ENCODE data around the gene FRS3.

FRS3 gene

GRCh38 chr6:41784581-41785171, 5.0 kb upstream of the FRS3 start:
- no peak for FAIRE-seq
- DNase-seq (ENCODE audit: insufficient read length, low spot score), result no peak
- TF ChIP-seq PAX5 (IDR thresholded peaks at IDR 0.05; ENCODE audit: insufficient read depth, low read length, severe bottlenecking) (no peak), TAF1 (IDR thresholded peaks at IDR 0.05; ENCODE audit: low read depth, low read length) (no peak), POLR2AphosphoS5 (IDR thresholded peaks at IDR 0.05; ENCODE audit: low read depth, low read length) (no peak), POU2F2 (IDR thresholded peaks at IDR 0.05; ENCODE audit: low read depth, low read length) (no peak), SPI1 (IDR thresholded peaks at IDR 0.05; ENCODE audit: low read depth, low read length) (peak; percentile 72), POLR2A (IDR thresholded peaks at IDR 0.05; ENCODE audit: low read depth, low read length) (no peak)

DNA sequence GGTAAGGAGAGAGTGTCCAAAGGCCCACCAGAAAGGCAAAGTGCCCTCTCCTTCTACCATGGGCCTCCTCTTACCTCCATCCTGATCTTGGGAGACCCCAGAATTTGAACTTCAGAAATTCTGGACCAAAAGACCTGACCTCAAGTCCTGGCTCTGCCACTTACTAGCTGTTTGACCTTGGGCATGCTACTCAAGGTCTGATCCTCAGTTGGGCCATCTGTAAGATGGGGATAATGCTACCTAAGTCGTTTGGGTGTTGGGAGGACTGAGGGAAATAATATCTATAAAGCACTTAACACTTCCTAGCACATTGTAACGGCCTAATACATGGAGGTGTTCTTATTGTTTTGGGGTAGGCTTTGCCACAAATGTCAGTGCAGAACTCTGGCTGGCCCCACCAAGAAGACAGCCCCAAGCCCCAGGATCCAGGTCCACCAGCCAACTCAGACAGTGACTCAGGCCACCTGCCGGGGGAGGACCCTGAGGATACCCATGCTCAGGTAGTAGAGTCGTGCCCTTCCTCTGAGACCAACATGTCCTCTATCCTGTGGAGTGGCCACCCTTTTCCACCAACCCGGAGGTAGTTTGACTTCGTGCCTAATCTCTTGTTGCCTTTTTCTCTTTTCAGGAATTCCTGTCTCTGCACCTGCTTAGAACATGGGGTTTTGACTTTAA, 3.5 kb upstream of the FRS3 start:
- no peak for DNase-seq (ENCODE audit: insufficient read length, low spot score)
- TF ChIP-seq POU2F2 (IDR thresholded peaks at IDR 0.05; ENCODE audit: low read depth, low read length) (no peak), SPI1 (IDR thresholded peaks at IDR 0.05; ENCODE audit: low read depth, low read length) (no peak), TAF1 (IDR thresholded peaks at IDR 0.05; ENCODE audit: low read depth, low read length) (no peak), PAX5 (IDR thresholded peaks at IDR 0.05; ENCODE audit: insufficient read depth, low read length, severe bottlenecking) (no peak), POLR2A (IDR thresholded peaks at IDR 0.05; ENCODE audit: low read depth, low read length) (no peak), POLR2AphosphoS5 (IDR thresholded peaks at IDR 0.05; ENCODE audit: low read depth, low read length) (no peak)
- no peak for FAIRE-seq

DNA sequence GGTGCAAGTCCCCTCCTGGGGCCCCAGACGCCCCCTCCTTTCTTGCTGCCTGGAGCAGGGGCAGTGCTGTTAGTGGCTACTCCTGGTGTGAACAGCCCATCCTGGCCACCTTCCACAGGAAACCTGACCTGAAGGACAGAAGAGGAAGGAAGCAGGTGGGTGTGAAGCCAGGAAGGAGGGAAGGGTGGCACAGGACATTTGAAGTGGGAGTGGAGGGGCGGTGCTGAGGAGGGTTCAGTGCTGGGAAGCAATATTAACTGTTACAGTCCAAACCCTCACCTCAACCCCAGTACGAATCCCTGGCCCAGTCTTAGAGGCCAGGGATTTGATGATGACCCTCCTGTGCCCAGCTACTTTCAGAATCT, 1.6 kb upstream of the FRS3 start:
- DNase-seq (ENCODE audit: insufficient read length, low spot score) (no peak), FAIRE-seq (no peak)
- no peak for TF ChIP-seq TAF1 (IDR thresholded peaks at IDR 0.05; ENCODE audit: low read depth, low read length)
- TF ChIP-seq SPI1 (IDR thresholded peaks at IDR 0.05; ENCODE audit: low read depth, low read length), result no peak
- no peak for TF ChIP-seq POLR2AphosphoS5 (IDR thresholded peaks at IDR 0.05; ENCODE audit: low read depth, low read length)
- no peak for TF ChIP-seq POLR2A (IDR thresholded peaks at IDR 0.05; ENCODE audit: low read depth, low read length)
- no peak for TF ChIP-seq PAX5 (IDR thresholded peaks at IDR 0.05; ENCODE audit: insufficient read depth, low read length, severe bottlenecking)
- TF ChIP-seq POU2F2 (IDR thresholded peaks at IDR 0.05; ENCODE audit: low read depth, low read length), result no peak

DNA sequence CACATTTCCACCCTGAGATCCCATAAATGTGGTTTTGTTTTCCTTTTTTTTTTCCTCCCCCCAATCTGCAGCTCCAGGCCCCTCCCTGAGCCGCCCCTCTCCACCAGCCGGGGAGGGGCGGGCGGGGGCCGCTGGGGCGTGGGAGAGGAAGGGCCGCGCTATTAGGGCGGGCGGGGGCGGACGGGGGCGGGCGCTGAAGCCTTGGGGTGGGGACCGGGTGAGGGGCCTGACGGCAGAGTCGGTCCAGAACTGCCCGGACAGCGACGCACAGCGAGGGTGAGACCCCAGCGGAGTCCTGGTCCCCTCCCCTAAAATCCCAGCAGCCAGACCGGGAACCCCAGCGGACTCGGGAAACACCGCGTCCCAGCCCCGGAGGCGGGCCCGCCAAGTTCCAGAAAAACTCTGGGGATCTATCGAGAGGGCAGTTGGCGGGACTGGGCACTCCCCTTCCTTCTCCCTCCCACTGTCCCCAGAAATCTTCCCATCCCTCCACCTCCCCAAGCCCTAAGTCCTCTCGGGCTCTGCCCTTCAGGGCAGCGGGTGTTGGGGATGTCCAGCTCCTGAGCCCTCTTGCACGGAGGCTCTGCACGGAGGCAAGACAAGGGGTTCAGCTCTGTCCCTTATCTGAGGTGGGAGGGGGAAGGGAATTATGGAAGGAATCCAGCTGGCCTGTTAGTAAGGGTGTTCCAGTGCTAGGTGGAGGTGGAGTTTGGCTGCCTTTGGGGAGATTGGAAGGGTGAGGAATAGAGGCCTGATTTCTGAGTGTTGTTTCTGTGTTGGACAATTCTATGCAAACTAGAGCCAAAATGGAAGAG, 1.1 kb upstream of the FRS3 start, which contains the start of gene PRICKLE4:
TSS of gene PRICKLE4 (plus strand) at position 232 of the 815 bp plus-strand sequence. CDS start 2,692 bp downstream, outside the sequence.
- TF ChIP-seq POLR2A (IDR thresholded peaks at IDR 0.05; ENCODE audit: low read depth, low read length), result no peak
- no peak for TF ChIP-seq POU2F2 (IDR thresholded peaks at IDR 0.05; ENCODE audit: low read depth, low read length)
- no peak for TF ChIP-seq PAX5 (IDR thresholded peaks at IDR 0.05; ENCODE audit: insufficient read depth, low read length, severe bottlenecking)
- no peak for TF ChIP-seq POLR2AphosphoS5 (IDR thresholded peaks at IDR 0.05; ENCODE audit: low read depth, low read length)
- no peak for TF ChIP-seq SPI1 (IDR thresholded peaks at IDR 0.05; ENCODE audit: low read depth, low read length)
- no peak for TF ChIP-seq TAF1 (IDR thresholded peaks at IDR 0.05; ENCODE audit: low read depth, low read length)
- FAIRE-seq, result no peak
- no peak for DNase-seq (ENCODE audit: insufficient read length, low spot score)

DNA sequence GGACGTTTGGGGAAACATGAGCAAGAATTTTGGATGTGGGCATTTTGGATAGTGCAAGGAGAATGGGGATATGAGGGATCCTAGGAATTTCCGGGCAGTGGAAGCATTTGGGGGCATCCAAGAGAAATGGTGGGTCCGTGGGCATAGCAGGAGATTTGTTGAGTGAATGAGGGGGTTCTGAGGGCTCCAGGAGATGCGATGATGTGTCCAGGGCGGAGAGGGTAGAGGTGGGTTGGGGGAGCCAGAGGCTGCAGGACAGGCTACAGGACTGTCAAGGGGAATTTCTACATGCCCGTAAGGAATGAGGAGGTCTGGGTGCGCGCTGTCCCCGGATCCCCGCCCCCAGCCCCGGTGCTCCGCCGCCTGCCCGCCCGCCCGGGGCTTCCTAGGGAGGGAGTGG, 364 bp downstream of the FRS3 start:
- no peak for TF ChIP-seq PAX5 (IDR thresholded peaks at IDR 0.05; ENCODE audit: insufficient read depth, low read length, severe bottlenecking)
- TF ChIP-seq POLR2A (IDR thresholded peaks at IDR 0.05; ENCODE audit: low read depth, low read length), result no peak
- no peak for TF ChIP-seq POLR2AphosphoS5 (IDR thresholded peaks at IDR 0.05; ENCODE audit: low read depth, low read length)
- no peak for TF ChIP-seq POU2F2 (IDR thresholded peaks at IDR 0.05; ENCODE audit: low read depth, low read length)
- no peak for TF ChIP-seq TAF1 (IDR thresholded peaks at IDR 0.05; ENCODE audit: low read depth, low read length)
- TF ChIP-seq SPI1 (IDR thresholded peaks at IDR 0.05; ENCODE audit: low read depth, low read length), result no peak
- no peak for DNase-seq (ENCODE audit: insufficient read length, low spot score)
- no peak for FAIRE-seq

DNA sequence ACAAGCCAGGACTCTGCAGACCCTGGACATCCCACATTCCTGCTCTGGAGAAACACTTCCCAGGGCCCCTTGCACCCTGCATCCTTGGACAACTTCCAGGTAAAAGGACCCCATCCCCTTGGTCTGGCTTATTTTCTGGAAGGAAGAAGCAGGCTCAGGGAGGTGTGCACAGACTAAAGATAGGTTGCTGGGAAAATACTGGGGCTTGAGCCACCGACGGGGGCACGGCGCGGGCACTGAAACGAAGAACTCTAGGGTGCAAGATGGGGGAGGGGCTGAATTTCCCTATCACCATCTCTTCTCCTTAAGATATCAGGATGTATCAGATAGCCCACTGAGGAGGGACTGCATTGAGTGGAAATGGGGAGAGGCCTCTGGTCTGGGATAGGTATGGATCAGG, 805 bp downstream of the FRS3 start:
- FAIRE-seq, result no peak
- no peak for DNase-seq (ENCODE audit: insufficient read length, low spot score)
- TF ChIP-seq TAF1 (IDR thresholded peaks at IDR 0.05; ENCODE audit: low read depth, low read length) (no peak), POLR2AphosphoS5 (IDR thresholded peaks at IDR 0.05; ENCODE audit: low read depth, low read length) (no peak), POU2F2 (IDR thresholded peaks at IDR 0.05; ENCODE audit: low read depth, low read length) (no peak), PAX5 (IDR thresholded peaks at IDR 0.05; ENCODE audit: insufficient read depth, low read length, severe bottlenecking) (no peak), SPI1 (IDR thresholded peaks at IDR 0.05; ENCODE audit: low read depth, low read length) (no peak), POLR2A (IDR thresholded peaks at IDR 0.05; ENCODE audit: low read depth, low read length) (no peak)

DNA sequence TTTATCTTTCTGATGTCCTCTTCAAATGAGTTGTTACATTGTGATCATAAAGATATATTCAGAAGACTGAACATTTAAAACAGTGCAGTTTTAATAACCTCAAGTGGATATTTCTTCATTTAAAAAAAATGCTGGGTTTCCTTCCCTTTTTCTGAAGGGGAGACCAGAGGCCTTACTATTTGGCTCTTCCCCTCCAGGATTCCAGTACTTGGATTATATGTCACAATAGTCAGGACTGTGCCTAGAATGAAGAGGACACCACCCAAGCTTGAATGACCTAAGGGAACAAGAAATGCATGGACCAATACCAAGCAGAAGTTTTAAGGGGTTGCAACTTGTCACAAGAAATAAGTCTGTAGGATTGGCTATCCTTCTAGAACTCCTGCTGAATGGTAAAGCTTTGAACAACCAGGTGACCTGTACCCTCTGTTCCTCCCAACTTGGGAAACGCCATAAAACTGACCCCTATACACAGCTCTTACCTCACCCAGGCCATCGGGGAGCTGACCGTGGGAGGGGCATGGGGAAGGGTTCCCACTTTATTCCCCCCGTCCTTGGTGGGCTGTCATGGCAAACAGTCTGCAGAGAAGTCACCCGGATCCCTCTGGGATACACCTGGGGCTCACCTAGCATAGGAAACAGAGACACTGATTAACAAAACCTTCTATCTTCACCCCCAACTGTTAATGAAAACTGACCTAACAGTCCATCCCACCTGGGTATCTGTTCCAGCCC, 2.0 kb downstream of the FRS3 start:
- DNase-seq (ENCODE audit: insufficient read length, low spot score), result no peak
- TF ChIP-seq POLR2A (IDR thresholded peaks at IDR 0.05; ENCODE audit: low read depth, low read length) (no peak), TAF1 (IDR thresholded peaks at IDR 0.05; ENCODE audit: low read depth, low read length) (no peak), POLR2AphosphoS5 (IDR thresholded peaks at IDR 0.05; ENCODE audit: low read depth, low read length) (no peak), SPI1 (IDR thresholded peaks at IDR 0.05; ENCODE audit: low read depth, low read length) (no peak), POU2F2 (IDR thresholded peaks at IDR 0.05; ENCODE audit: low read depth, low read length) (no peak), PAX5 (IDR thresholded peaks at IDR 0.05; ENCODE audit: insufficient read depth, low read length, severe bottlenecking) (no peak)
- no peak for FAIRE-seq

DNA sequence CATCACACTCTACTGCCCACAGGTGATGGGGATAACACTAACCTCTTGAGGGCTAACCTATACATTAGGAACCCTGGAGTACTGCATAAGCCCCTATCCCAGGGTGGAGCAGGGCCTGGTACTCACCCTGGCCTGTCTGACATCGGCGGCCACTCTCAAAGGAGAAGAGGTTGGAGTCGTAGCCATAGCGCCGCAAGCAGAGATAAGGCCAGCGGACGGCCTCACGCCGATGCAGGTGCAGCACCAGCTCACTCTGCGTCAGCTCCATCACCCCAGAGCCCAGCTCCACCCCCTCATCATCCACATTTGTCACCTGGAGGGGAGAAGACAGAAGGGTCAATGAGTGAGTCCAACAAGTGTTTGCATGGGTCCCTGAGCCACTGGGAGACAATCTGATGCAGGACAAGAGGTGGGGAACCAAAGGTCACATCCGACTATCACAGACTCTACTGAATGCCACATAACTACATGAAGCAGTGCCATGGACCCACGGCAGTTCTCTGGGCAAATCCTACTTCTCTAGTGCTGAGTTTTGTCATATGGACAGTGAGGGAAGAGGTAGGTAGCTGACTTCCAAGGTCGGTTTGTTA, 4.3 kb downstream of the FRS3 start:
- TF ChIP-seq SPI1 (IDR thresholded peaks at IDR 0.05; ENCODE audit: low read depth, low read length), result no peak
- TF ChIP-seq PAX5 (IDR thresholded peaks at IDR 0.05; ENCODE audit: insufficient read depth, low read length, severe bottlenecking), result no peak
- no peak for TF ChIP-seq POLR2AphosphoS5 (IDR thresholded peaks at IDR 0.05; ENCODE audit: low read depth, low read length)
- no peak for TF ChIP-seq POLR2A (IDR thresholded peaks at IDR 0.05; ENCODE audit: low read depth, low read length)
- TF ChIP-seq POU2F2 (IDR thresholded peaks at IDR 0.05; ENCODE audit: low read depth, low read length), result no peak
- TF ChIP-seq TAF1 (IDR thresholded peaks at IDR 0.05; ENCODE audit: low read depth, low read length), result no peak
- FAIRE-seq, result peak; percentile 26
- DNase-seq (ENCODE audit: insufficient read length, low spot score), result no peak

Data from GM12891 (cell line).